Mucosa of rectum (tissue), 2 donors: ENCODE data around the gene POLN.

ENCODE experiments used
- H3K27ac ChIP-seq, 2 donors: one replicate each; pipeline ENCODE4 v1.7.0; 2013; ENCODE audit warnings: inconsistent platforms in 2 of 2, low read depth in 2 of 2, low read length in 2 of 2
- H3K27me3 ChIP-seq, 2 donors: one replicate each; pipeline ENCODE4 v1.7.0; 2013; ENCODE audit warnings: low read length in 2 of 2; ENCODE audit not compliant: control insufficient read depth in 2 of 2, insufficient read depth in 2 of 2
- H3K36me3 ChIP-seq, 2 donors: one replicate each; pipeline ENCODE4 v1.7.0; 2013; ENCODE audit warnings: low read length in 2 of 2; ENCODE audit not compliant: control insufficient read depth in 2 of 2, insufficient read depth in 2 of 2
- H3K4me1 ChIP-seq, 2 donors: one replicate each; pipeline ENCODE4 v1.7.0; 2013; ENCODE audit warnings: low read length in 2 of 2, mild to moderate bottlenecking in 1 of 2; ENCODE audit not compliant: control insufficient read depth in 2 of 2, insufficient read depth in 2 of 2
- H3K4me3 ChIP-seq, 2 donors: one replicate each; pipeline ENCODE4 v1.7.0; 2013; ENCODE audit warnings: low read length in 2 of 2
- H3K9ac ChIP-seq, 2 donors: one replicate each; pipeline ENCODE4 v1.7.0; 2013; ENCODE audit warnings: low read length in 2 of 2, low read depth in 1 of 2, mild to moderate bottlenecking in 1 of 2
- H3K9me3 ChIP-seq, 2 donors: one replicate each; pipeline ENCODE4 v1.7.0; 2013; ENCODE audit warnings: low read length in 2 of 2; ENCODE audit not compliant: control insufficient read depth in 2 of 2
- donor health status: healthy.
- donor health status: Normal muscosa, but diverticular disease.

POLN gene

GRCh38 chr4:2076908-2077536 lies 164.9 kb downstream of the POLN start:
- Histone ChIP-seq H3K9me3 (no peaks in the 10 kb centered on the region), H3K4me1 (no peaks in the 10 kb centered on the region), H3K4me3 (no peak overlapping the region), H3K27ac (no peak overlapping the region), H3K27me3 (no peaks in the 10 kb centered on the region), H3K36me3 (no peaks in the 10 kb centered on the region), H3K9ac (no peak overlapping the region)

- no peak overlapping the region for H3K27ac ChIP-seq
- H3K9me3 ChIP-seq = no peaks in the 10 kb centered on the region
- no peaks in the 10 kb centered on the region for H3K4me1 ChIP-seq
- H3K36me3 ChIP-seq = no peaks in the 10 kb centered on the region
- H3K9ac ChIP-seq = no peak overlapping the region
- H3K4me3 ChIP-seq = no peak overlapping the region
- H3K27me3 ChIP-seq = no peaks in the 10 kb centered on the region
Observed at GRCh38 chr4:2075987-2076907, 165.7 kb downstream of the POLN start.

DNA sequence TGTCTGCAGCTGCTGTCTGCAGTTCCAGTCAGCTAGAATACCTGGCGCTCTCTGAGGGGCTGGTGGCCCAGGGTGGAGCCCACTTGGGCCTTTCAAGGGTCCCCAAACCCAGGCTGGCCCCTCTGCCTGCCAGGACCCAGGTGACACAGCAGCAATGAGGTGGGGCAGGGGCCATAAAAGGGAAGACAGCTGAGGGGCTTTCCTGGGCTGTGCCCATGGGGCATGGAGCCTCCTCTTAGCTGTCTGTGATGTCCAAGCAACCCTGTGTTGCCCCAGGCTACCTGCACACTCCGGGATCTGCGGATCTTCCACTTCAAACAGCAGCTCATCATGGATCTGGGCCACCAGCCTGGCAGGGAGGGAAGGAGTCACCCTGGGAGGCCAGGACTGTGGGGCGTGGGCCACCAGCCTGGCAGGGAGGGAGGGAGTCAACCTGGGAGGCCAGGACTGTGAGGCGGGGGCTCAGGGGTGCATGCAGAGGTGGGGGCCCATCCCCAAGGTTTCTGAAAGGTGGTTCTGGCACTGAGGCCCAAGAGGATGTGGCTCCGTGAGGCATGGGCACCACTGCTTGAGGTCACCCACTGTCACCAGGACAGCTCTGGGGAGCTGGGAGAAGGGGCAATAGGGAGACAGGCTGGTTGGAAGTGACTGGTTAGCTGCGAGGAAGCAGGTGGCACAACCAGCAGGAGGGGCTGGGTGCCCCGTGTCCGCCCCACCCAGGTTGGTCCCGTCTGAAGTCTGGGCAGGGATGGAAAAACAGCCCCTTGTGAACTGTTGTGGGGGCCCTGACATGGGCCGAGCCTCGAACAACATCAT lies 166.5 kb downstream of the POLN start:
- H3K36me3 ChIP-seq = no peaks in the 10 kb centered on the region
- no peak overlapping the region for H3K9ac ChIP-seq
- H3K4me3 ChIP-seq = no peak overlapping the region
- no peaks in the 10 kb centered on the region for H3K27me3 ChIP-seq
- no peaks in the 10 kb centered on the region for H3K9me3 ChIP-seq
- no peaks in the 10 kb centered on the region for H3K4me1 ChIP-seq
- H3K27ac ChIP-seq = no peak overlapping the region

DNA sequence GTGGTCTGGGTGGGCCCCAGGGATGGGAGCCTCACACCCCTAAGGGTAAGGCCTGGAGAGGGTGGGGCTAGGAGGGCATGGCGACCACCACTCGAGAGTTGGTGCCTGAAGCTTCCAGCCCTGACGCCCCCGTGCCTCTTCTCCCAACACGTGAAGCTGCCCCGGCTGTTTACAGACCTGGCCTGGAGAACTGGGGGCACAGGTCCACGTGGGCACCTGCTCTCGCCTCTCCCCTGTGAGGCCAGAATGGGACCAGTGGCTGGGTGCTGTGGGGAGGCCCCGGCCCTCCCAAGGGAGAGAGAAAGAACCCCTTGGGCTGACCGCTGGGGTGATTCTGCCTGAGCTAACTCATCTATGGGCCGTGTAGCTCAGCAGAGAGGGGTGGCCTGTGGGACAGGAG lies 167.3 kb downstream of the POLN start:
- H3K27ac ChIP-seq = no peak overlapping the region
- H3K9me3 ChIP-seq = no peaks in the 10 kb centered on the region
- H3K27me3 ChIP-seq = no peaks in the 10 kb centered on the region
- no peak overlapping the region for H3K9ac ChIP-seq
- H3K4me1 ChIP-seq = no peaks in the 10 kb centered on the region
- no peak overlapping the region for H3K4me3 ChIP-seq
- no peaks in the 10 kb centered on the region for H3K36me3 ChIP-seq

- Histone ChIP-seq H3K27me3 (no peaks in the 10 kb centered on the region), H3K9me3 (no peaks in the 10 kb centered on the region), H3K4me3 (no peak overlapping the region), H3K4me1 (no peaks in the 10 kb centered on the region), H3K9ac (no peak overlapping the region), H3K27ac (no peak overlapping the region), H3K36me3 (no peaks in the 10 kb centered on the region)
Observed at GRCh38 chr4:2073808-2074481, 168.0 kb downstream of the POLN start.

DNA sequence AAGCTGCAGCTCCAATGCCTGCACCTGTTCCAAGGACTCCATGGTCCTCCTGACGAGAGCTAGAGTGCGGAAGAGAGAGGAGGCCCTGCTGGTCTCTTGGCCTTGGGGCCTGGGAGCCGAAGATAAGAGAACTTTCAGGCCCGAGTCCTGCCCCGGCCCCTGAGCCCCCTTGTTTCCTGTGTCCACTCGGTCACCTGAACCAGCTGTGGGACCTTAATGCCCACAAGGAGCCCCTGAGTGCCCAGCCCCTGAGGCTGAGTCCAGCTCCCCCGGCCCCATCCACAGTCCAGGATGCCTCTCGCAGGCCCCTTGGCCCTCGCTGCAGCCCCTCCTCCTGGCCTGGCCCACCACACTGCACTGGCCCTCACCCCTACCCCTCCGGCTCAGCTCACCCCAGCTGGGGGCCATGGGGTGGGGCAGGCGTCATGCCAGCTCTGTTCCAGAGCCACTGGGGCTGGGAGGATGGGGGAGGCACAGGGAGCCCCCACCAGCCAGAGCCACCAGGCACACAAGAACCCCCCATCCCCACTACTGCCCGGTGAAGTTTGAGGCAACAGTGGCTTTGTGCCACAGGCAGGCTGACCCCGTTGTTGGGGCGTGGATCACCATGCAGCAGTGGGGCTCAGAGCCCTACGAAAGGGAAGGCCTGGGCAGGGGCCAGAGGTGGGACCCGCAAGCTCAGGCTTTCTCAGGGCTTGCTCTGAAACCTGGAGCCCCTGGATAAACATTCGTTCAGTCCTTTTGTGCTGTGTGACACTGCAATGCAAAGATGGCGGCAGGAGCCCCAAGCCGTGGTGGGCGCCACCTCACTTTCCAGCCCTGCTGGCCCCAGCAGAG lies 168.7 kb downstream of the POLN start:
- no peaks in the 10 kb centered on the region for H3K9me3 ChIP-seq
- H3K27ac ChIP-seq = no peak overlapping the region
- H3K27me3 ChIP-seq = no peaks in the 10 kb centered on the region
- no peak overlapping the region for H3K4me3 ChIP-seq
- no peak overlapping the region for H3K9ac ChIP-seq
- no peaks in the 10 kb centered on the region for H3K4me1 ChIP-seq
- no peaks in the 10 kb centered on the region for H3K36me3 ChIP-seq

DNA sequence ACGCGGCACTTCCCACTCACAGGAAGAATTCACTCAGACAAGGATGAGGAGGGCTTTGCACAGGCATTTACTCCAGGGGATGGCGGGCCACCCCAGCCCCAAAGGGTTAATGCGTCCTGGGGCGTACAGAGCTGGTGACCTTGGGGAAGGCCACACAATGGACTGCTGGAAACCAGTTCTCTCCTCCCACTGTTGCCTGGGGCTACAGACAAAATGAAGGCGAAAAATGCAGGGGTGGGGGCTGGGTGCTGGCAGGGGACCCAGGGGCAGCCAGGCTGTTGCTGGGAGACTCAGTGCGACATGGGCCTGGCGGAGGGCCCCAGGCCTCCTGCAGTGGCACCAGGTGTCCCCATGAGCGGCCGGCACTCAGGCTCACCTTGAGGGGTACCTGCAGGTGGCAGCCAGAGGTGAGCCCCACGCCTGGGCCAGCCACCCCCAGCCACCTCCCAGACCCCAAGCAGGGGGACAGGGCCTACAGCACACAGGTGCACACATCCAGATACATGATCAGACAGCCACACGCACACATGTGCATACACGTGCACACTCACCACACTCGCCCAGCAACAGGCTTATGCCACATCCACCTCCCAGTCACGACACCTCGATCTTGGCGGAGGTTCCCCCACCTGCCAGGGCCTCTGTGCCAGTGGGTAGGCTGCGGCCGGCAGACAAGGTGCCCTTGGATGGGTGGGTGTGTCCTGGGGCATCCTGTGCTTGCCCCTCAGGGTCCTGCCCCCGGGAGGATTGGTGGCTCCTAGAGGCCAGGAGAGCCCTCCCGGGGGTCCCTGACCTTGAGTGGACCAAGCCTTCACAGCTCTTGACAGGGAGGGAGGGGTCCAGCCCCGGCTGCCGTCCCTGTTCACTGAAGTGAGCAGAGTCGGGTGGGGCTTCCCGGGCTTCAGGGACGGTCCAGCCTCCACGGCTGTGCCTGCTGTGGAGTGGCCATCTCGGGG lies 169.7 kb downstream of the POLN start:
- Histone ChIP-seq H3K9me3 (no peaks in the 10 kb centered on the region), H3K36me3 (no peaks in the 10 kb centered on the region), H3K27ac (no peak overlapping the region), H3K27me3 (no peaks in the 10 kb centered on the region), H3K4me3 (no peak overlapping the region), H3K9ac (no peak overlapping the region), H3K4me1 (no peaks in the 10 kb centered on the region)

DNA sequence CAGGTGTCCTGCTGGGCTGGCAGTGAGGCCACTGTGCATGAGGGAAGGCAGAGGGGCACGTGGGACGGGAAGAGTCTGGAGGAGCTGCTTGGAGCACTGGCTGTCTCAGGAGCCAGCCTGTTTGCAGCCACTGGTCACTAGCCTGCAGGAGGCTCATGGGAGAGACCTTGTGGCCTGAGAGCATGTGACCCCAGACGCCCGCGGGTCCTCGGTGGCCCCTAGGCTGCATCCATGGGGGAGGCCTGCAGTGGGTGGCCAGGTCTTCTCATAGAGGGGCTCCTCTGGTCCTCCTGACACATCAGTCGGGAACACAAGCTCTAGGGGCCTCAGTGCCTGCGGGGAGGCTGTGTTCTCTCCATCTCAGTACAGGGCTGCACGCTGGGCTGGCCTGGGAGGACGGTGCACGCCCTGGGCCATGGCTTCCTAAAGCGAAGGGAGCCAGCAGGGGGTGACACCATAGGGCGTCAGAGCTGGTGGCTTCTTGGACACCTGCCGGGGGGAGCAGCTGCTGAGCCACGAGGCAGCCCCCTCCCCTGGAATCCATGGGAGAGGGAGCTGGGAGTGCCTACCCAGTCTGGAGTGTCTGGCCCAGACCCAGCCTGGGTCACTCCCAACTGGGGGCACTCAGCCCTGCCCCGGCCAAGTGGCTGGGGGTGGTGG lies 170.5 kb downstream of the POLN start:
- H3K4me1 ChIP-seq = no peaks in the 10 kb centered on the region
- H3K27ac ChIP-seq = no peak overlapping the region
- H3K9me3 ChIP-seq = no peaks in the 10 kb centered on the region
- H3K27me3 ChIP-seq = no peaks in the 10 kb centered on the region
- H3K4me3 ChIP-seq = no peak overlapping the region
- no peak overlapping the region for H3K9ac ChIP-seq
- H3K36me3 ChIP-seq = no peaks in the 10 kb centered on the region
